Tongue (tissue), 2 donors: ENCODE data around the gene ELK1. TPM values are rescaled to one million over a fixed set of nuclear protein-coding genes. Genes with fewer than 3 reads are reported as not detected.
A peak's percentile ranks its signal among the peaks of the same experiment; 100 is the strongest.
"Not testable (repeated sequence)": the region's sequence is repeated elsewhere in the genome, so short reads cannot be mapped to it uniquely, and the experiment has no call there.

Experiments used
- DNase-seq: peaks from one replicate; pipeline ENCODE4 v3.0.0-alpha.2; 2015
- total RNA-seq: library from RNA; depleted of rRNA; stranded (reverse); fragments of >200 nt; gene quantifications from one replicate; pipeline ENCODE4 v1.2.3, GENCODE V29; 2014

Gene ELK1, protein sequence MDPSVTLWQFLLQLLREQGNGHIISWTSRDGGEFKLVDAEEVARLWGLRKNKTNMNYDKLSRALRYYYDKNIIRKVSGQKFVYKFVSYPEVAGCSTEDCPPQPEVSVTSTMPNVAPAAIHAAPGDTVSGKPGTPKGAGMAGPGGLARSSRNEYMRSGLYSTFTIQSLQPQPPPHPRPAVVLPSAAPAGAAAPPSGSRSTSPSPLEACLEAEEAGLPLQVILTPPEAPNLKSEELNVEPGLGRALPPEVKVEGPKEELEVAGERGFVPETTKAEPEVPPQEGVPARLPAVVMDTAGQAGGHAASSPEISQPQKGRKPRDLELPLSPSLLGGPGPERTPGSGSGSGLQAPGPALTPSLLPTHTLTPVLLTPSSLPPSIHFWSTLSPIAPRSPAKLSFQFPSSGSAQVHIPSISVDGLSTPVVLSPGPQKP
- total RNA-seq, result 16.2 TPM

DNA sequence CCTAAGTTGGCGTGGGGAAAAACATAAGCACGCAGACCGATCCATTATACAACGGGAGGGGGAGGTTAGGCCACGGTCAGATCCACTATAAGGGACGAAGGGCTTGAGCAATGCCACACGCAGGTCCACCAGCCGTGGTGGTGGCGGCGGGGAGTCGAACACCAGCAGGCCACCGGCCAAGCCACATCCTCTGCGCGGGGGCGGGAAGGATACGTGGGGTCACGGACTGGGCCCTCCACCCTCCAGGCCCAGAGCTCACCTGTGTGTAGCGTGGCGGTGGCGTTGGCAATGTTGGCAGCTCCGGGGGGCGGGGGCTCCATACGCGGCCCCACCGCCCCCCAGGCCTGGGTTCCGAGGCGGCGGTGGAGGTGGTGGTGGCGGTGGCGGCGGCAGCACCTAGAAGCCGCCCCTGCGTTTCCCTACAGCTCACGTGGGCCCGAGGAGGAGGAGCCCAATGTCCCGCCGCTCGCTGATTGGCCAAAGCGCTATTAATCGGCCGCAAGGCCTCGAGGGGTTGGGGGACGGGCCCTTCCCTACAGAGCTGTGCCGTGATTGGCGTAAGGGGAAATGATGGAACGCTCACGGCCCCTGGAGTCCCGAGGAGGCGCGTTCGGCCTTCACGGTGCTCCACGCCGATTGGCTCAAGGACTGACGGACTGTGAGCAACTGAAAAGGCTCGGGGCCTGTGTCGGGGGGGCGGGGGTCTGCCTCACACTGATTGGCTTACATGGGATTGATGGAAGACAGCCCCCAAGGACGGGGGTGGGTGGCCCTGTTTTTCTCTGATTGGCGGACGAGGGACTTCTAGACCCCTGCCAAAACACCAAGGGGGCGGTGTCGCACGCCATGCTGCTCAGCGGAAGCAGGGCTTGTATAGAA lies at the start of gene ELK1:
ELK1 (minus strand) TSS at position 400 of the 879 bp plus-strand sequence. CDS start 9,122 bp downstream, outside the sequence.
- DNase-seq, result peak; percentile 98

DNA sequence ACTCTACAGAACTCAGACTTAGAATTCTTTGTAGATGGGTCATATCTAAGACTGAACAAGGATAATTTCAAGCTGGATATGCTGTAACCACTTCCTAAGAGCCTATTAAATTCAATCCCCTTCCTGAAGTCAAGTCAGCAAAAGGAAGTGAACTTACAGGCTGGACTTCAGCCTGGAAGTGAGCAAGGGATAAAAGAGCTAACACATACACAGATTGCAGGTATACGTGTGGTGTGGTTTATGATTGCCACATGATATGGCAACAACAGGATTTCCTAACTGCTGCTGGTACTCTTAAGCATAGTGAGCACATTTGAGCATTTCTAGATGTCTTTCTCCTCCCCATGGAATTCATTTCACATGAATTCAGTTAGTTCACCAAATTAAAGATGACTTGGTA lies 46.8 kb upstream of the ELK1 start:
- DNase-seq, result no peak

DNA sequence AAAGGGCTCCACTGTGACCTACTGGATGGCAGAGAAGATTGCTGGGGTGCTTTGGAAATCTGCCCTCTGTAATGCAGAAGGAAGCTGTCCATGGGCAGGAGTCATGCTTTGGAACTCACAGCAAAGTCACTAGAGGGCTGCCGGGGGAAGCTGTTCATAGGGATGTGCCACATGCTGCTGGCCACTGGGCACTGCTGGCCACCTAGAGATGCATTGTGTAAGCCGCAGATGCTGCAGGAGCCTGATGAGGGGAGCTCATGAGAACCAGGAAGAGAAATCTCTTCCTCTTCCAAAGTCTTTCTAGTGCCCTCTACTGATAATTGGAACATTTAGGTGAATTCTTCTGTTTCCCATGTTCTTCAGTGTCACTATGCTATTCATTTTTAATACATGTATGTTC lies 39.8 kb upstream of the ELK1 start:
- DNase-seq, result no peak

DNA sequence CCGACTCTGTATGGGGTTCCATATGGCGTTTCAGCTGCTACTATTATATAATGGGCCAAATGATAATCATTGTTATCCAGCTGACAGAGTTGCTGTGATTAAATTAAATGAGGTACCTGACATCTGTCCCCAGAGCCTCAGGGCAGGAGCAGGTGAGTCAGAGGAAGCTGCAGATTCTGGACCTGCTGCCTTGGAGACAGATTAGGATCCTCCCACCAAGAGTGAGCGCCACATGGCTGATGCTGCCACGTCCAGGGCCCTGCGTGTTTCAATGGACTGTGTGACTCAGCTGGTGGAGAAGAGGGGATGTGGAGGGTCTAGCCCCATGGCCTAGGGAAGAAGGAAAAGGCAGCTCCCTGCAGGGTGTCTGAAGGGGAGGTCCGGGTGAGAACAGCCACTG lies 36.9 kb upstream of the ELK1 start:
- no peak for DNase-seq

DNA sequence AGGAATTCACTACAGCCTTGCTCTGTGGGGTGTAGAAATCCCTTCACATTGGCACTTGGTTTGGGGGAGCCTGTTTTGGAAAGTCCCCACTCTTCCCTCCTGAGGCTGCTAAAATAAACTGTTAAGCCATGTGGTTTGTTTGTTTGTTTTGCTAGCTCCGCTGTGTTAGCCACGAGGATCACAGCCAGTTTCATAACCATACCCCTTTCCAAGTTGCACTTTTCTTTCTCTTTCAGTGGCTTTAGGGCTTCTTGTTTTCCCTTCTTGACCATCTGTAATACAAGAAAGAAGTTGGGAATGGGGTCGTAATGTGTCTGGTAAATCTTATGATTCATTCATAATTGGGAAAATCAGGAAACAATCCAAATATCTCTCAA lies 33.5 kb upstream of the ELK1 start:
- DNase-seq, result no peak

DNA sequence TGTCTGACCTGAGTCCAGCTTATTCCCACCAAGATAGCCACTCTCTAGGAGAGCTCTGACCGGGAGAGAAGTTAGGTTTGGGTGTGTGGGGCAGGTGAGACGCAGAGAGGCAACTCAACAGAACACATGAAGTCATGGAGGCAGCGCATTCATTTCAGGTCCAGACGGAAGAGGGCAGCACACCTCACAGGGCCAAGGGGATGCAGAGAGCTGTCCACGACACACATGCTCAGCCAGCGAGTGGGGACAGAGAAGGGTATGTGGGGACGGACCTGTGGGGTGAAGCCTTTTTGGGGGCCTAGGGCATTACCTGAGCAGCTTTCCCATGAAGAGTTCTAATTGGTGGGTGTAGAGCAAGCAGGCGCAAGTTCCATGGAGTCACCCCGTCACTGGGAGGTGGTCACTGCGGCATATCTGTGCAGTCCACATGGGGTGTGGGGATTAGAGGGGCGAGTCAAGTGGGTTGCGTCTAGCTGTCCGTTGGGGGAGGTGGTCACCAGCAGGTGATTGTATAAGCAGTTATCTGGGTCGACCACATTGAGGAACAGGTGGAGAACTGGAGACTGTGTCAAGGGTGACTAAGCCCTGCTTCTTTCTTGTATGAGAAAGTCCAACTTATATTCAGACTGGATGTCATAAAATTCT lies 32.9 kb upstream of the ELK1 start:
- DNase-seq, result no peak

DNA sequence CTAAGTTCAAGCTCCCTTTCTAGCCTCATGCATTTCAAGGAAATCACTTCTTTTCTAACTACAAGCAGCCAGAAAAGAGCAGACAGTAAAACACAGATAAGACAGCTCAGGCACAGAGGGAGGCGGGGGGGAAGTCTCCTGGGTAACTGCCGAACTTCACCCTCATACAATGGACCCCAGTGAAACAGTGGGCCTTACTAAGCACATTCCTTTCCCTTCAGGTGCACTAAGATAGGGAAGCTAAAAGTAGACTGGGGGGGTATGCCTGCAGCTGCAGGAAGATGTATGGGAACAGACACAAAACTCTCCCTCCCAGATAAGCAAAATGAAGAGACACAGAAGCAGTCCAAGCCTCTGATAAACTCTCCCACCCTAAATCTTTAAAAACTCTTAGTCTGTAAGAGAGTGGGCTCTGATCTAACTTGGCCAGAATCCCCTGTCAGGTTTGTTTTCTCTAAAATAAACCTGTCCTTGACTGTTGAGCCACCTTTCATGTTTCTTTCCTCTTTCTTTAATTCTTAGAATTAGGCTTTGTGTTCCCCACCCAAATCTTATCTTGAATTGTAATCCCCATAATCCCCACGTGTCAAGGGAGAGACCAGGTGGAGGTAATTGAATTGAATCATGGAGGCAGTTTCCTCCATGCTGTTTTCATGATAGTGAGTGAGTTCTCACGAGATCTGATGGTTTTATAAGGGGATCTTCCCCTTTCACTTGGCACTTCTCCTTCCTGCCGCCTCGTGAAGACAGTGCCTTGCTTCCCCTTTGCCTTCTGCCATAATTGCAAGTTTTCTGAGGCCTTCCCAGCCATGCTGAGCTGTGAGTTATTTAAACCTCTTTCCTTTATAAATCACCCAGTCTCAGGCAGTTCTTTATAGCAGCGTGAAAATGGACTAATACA lies 25.8 kb upstream of the ELK1 start:
- DNase-seq, result not testable (repeated sequence)

DNA sequence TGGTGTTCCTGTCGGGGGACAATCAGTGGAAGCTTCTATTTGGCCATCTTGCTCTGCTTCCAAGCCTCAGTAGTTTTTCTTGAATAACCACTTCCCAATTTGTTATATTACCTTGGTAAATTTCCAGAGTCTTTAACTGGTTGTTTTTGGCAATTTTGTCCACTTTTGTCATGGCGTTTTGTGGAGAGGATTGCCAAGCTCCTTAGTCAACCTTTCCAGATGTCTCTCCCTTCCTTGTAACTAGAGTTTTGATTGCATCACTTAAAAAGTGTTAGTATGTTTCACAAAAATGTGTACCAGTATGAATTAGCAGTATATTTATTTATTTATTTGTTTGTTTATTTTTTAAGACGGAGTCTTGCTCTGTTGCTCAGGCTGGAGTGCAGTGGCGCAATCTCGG lies 24.4 kb upstream of the ELK1 start:
- no peak for DNase-seq

DNA sequence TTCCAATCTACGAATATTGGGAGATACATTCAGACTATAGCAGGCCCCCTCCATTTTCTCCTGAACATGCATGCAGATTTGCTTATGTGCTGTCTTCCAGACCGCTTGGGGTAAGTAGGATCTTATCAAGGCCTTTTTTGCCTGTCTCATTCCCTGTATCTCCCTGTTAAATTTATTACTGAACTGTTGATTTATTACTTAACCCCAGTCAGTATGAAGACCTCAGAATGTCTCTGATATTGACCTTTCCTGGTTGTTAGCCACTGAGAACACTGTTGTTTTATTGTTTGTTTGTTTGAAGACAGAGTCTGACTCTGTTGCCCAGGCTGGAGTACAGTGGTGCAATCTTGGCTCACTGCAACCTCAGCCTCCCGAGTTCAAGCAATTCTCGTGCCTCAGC lies 15.4 kb upstream of the ELK1 start:
- not testable (repeated sequence) for DNase-seq

DNA sequence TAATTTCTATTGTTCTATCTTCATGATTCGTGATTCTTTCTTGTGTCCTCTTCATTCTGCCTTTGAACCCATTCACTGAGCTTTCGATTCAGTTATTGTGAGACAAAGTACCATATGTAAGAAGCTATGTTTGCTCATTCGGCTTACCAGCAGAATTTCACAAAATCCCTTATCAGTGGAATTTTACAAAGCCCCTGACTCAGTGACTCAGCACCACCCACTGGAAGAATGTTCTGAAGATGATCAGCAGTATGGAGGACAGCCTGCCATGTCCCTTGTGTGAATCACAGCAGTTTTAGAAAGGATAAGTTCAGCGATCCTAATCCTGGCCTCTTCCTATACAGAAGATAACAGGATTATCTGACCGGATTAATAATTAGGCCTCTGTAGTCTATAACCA lies 14.4 kb upstream of the ELK1 start:
- DNase-seq, result no peak

DNA sequence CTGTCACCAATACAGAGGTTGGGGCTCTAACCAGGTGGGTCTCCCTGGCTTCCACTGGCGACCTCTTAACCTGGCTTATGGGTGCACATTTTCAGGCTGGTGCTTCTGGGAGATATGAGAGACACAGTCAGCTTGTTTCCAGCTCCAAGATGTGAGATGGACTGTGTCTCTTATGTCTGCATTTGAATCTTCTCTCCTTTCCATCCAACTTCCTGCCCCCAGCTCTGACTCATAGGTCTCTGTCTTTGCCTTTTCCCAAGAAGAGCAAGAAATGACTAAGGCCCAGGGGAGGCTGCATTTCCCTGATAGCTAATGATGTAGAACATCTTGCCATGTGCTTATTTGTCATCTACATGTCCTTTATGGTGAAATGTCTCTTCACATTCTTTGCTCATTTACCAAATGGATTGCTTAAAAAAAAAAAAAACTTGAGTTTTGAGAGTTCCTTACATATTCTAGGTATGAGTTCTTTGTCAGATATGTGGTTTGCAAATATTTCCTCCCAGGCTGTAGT lies 11.8 kb upstream of the ELK1 start:
- no peak for DNase-seq

DNA sequence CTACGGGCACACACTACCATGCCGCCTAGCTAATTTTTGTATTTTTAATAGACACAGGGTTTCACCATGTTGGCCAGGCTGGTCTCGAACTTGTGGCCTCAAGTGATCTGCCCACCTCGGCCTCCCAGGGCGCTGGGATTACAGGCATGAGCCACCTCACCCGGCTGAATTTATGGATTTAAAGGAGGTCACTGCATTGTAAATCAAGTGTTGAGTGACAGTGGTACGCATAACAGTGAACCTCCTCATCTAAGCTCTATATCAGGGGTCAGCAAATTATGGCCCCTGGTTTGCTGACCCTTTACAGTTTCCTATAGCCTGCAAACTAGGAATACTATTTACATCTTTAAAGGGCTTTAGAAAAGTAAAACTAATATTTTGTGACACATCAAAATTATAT lies 11.2 kb upstream of the ELK1 start:
- no peak for DNase-seq

DNA sequence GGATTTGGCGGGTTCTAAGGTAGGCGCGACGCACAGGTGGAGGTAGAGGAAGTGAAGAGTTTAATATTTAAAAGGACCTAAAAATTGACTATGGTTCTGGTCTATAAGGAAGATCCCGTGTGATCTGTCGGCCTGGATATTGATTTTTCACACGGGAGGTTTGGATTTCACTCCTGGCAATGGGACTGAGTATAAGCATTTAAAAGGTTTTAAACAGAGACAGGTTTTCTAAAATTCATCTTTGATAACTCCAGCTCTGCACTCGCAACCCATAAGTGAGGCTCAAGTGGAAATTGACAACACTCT lies 9.0 kb upstream of the ELK1 start:
- no peak for DNase-seq

DNA sequence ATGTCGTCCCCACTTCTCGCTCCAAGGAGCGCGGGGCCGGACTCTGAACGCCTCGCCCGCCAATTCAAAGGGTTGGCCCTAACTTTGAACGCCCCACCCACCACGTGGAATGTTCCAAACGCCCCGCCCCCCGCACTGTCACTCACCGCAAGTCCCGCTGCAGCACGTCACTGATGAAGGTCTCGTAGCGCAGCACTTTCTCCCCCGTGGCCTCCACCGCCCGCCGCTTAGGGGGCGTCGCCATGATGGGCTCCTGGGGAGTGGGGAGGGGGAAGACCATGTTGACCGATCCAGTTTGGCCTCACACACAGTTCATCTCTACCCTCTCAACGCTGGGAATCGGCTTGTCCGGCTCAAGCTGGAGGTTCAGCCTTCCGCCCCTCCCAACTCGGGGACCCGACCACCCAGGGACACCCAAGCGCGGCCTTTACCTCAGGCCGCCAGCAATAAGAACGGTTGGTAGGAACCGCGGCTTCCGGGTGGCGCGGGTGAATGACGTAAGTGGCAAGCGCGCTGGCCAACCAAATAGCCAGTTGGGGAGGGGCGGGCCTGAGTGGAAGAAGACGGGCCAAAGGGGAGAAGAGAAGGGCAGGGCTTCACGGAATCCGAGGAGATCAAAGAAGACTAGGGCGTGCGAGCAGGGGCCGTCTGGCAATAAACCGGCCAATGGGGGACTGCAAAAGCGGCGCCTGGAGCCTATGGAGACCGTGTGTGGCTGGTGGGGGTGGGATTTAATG lies 8.5 kb upstream of the ELK1 start, which contains the start of gene UXT:
UXT (minus strand) TSS at position 497 of the 737 bp plus-strand sequence; CDS start at position 244, 253 bp downstream.
- DNase-seq, result peak; percentile 95

DNA sequence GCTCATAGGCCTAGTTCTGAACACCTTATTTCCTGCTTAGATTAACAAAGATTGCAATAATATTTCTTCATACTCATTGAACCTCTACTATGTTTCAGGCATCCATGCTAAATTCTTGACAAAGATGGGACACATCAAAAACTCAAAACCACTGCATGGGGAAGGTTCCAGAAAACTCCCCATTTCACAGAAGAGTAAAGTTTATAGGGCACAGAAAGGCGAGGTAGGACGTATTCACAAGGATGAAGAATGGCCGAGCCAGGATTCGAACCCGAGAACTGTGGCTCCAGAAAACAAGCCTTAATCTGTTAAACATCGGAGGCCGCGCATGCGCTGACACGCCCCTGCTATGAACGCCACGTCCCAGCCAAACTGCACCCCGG lies 7.9 kb upstream of the ELK1 start:
- no peak for DNase-seq

DNA sequence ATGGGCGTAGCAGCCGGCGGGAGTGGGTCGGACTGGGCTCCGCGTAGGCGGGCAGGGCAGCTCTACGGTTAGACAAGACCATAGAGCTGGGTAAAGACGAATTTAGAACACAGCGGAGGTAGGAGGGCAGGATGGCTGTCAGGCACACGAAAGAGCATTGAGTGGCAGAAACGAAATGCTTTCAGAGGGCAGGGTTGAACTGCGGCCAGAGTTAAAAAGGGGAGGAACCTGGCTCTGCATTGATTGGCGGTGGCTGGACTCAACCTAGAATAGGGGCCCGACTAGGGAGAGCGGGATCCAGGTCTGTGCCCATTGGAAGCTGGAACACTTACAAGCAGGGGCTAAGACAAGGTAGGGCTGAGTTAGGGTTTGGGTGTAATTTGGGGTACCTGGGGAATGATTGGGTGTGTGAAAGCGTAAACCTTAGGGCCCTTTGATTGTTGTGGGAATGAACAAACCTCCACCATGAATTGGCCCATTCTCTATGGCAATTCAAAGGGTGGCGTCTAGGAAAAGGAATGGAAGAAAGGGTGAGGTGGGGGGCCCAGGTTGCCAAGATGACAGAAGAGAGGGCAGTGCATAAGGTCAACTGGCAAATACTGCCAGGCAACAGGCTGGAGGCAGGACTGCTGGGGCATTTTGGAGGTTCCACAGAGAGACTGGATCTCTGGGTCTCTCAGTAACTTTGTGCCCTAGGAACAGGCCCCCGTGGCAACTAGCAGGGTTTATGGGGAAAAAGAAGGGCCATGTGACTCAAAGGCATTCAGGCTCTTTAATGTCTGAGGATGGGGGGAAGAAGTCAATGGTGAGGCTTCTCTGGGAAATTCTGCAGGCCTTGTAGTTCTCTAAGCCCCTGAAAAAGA lies 911 bp upstream of the ELK1 start:
- DNase-seq, result no peak

DNA sequence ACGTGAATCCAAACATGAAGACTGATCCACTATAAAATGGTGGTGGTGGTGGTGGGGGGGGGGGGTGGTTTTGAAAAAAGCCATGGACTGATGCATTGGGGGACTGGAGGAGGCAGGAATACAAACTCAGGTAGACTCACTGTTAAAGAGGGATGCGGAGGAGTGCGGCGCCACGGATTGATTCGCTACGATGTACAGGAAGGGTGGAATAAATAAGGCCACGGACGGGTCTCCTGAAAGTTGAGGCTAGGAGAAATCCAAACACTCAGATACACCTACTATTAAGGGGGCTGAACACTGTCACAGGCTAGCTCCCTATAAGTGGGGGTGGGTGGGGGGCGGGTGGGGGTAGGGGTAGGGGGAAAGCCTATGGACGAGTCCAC lies 591 bp downstream of the ELK1 start:
- DNase-seq, result no peak

DNA sequence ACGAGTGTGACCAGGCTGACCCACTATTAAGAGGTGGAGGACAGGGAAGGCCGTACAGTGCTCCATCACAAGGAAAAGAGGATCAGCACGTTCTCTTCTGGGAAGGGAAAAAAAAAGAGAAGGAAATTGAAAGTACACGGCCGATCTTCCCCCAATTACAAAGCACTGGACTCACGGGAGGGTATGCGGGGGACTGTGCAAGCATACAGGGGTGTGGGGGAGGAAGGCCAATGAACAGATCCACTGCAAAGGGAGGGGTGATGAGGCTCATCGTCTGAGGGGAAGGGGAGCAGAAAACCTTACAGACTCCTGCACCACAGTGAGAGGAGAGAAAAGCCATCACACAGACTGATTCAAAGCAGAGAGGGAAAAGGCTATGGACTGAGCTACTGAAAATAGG lies 1.1 kb downstream of the ELK1 start:
- DNase-seq, result no peak

DNA sequence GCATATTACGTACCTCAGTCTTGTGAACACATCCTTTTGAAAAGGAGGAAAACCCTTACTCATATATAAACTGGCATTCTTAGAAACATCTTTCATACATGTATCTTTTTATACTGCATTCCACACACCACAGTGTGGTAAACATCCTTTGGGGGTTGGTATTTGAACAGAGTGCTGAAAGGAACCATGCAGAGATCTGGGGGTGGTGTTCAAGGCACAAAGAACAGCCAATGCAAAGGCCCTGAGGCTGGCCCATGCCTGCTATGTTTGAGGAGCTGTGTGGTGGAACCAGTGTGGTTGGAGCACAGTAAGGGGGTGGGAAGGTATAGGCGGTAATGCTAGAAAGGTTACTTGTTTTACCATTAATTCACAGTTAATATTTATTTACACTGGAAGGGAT lies 2.0 kb downstream of the ELK1 start:
- no peak for DNase-seq

DNA sequence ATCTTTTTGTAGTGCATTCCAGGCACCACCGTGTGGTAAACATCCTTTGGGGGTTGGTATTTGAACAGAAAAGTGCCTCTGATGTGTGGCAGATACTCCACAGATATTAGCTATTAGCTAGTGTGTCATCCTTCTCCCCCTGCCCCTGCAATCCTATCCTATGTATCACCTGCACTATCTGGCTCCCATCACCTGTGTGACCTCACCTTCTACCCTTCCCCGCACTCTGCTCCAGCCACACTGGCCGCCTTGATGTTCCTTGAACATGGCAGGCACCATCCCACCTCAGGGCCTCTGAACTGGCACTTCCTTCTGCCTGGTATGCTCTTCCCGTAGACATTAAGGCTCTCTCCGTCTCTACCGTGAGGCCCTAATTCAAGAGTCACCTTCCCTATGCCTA lies 3.7 kb downstream of the ELK1 start:
- no peak for DNase-seq
